Adrenal gland (tissue), 12 donors: ENCODE results near the gene VAT1. TPM values are rescaled to one million over a fixed set of nuclear protein-coding genes. Genes with fewer than 3 reads are reported as not detected.

Source experiments
- DNase-seq, 7 donors: peaks; one replicate each; pipeline ENCODE4 v3.0.0-alpha.2; 2019 to 2020
- H3K27ac ChIP-seq, 5 donors: fragments of 200-600 bp; sonication (generic) in 4 of 5; 1 replicate in 3 of 5; 2 replicates in 2 of 5; pipeline versions ENCODE4 v1.5.1 to v1.8.0; 2016 to 2020; ENCODE audit warnings: mild to moderate bottlenecking in 1 of 5
- H3K27me3 ChIP-seq: fragments of 200-600 bp; 2 replicates; pipeline ENCODE4 v1.8.0; 2021
- H3K36me3 ChIP-seq, 2 donors: fragments of 200-600 bp; replicated peaks in 1 of 2; 1 replicate in 1 of 2; 2 replicates in 1 of 2; pipeline versions ENCODE4 v1.5.1 to v1.8.0; 2018 to 2022
- H3K4me1 ChIP-seq, 2 donors: fragments of 200-600 bp; replicated peaks in 1 of 2; 1 replicate in 1 of 2; 2 replicates in 1 of 2; pipeline versions ENCODE4 v1.5.1 to v1.8.0; 2018 to 2021
- H3K4me3 ChIP-seq, 4 donors: fragments of 200-600 bp; sonication (generic) in 3 of 4; one replicate each; pipeline ENCODE4 v1.5.1; 2016 to 2018
- H3K9me3 ChIP-seq, 3 donors: fragments of 200-600 bp; sonication (generic) in 1 of 3; replicated peaks in 1 of 3; 1 replicate in 2 of 3; 2 replicates in 1 of 3; pipeline versions ENCODE4 v1.5.1 to v1.8.0; 2016 to 2021
- POLR2A ChIP-seq, 2 donors: fragments of 450-650 bp; IDR thresholded peaks; one replicate each; pipeline ENCODE4 v1.6.1; 2017; ENCODE audit warnings: antibody characterized with exemption in 2 of 2, mild to moderate bottlenecking in 2 of 2, moderate library complexity in 1 of 2
- WGBS, 4 donors: extraction: QIAGEN DNeasy Blood & Tissue Kit in 2 of 4; methylation state at CpG; one replicate each; pipeline versions ENCODE4 v1.1.5 to v1.1.7; 2013 to 2017; 5-methylcytosine and 5-hydroxymethylcytosine counted together
- intact Hi-C, 2 donors: fragments of 100-400 bp; cut with DNase I; formaldehyde crosslinking; loops; one replicate each; pipeline versions ENCODE4 v1.14.1 to v1.15.0; 2022 to 2023
- polyA plus RNA-seq, 3 donors: library from polyadenylated mRNA; stranded (reverse); fragments of 200-250 nt in 2 of 3; fragments of 350-450 nt in 1 of 3; fragmentation: Illumina TruSeq in 1 of 3; extraction: RNeasy Lipid Tissue Mini Kit (QIAGEN cat#74804) in 1 of 3; gene quantifications; one replicate each; pipeline ENCODE4 v1.2.3, GENCODE V29; 2013 to 2014
- total RNA-seq, 9 donors: library from RNA; depleted of rRNA in 4 of 9; stranded (reverse); fragments of >200 nt in 4 of 9; fragments of 120-200 nt in 1 of 9; fragmentation: NEBNext Ultra II Directional in 1 of 9; extraction: Animal tissue kit (Norgen Biotek cat#: 25700) in 1 of 9; gene quantifications; one replicate each; pipeline versions ENCODE4 v1.1.0 to v1.2.4, GENCODE V29; 2013 to 2023
- TF ChIP-seq, protein P1 (sequence below), 6 experiments: fragments of 450-650 bp in 4 of 6; fragments of 200-600 bp in 2 of 6; sonication (generic) in 1 of 6; IDR thresholded peaks; 1 replicate in 5 of 6; 2 replicates in 1 of 6; pipeline versions ENCODE4 v1.5.1 to v1.8.0; 2016 to 2021; ENCODE audit warnings: antibody characterized with exemption in 6 of 6, mild to moderate bottlenecking in 2 of 6, moderate library complexity in 1 of 6
- donor health status: healthy with polysubstance abuse.
- donor health status: Bipolar disorder and iron deficiency.
- donor health status: DM: yes; HTN: yes; CAD: no.
- donor health status: DM: no; HTN: no; CAD: no.
- donor health status: DM: no; HTN: no; CAD: no.
- donor health status: DM: yes; HTN: yes; CAD: no.

The VAT1 gene
- total and polyA plus RNA-seq, 12 donors, result 177 to 744 (median 442) TPM

DNA sequence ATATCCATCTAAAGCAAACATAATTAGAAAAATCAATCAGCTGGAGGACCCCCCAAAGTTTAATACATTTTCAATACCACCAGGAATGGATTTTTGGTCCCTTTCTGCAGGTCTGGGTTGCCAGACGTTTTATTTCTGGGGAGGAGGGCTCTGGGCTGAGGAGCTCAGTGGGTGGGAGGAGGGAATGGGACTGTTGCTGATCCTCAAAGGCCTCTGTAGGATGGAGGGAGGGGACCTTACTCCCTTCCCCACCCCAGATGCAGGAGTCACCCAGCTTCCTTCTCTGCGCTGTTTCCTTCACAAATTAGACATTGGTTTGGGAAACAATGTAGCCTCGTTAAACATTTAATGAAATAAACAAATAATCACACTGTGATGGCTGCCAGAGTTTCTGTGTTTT is 9.5 kb upstream of the VAT1 start:
- H3K27ac ChIP-seq, result no peak overlapping the region
- no peaks in the 10 kb centered on the region for H3K27me3 ChIP-seq
- DNase-seq, result no peak
- no peak overlapping the region for H3K4me3 ChIP-seq
- no peaks in the 10 kb centered on the region for H3K4me1 ChIP-seq
- WGBS, 4 donors, result 84 to 96% (median 89%) methylated on average over 3 of the region's 3 CpGs
- no peaks in the 10 kb centered on the region for H3K9me3 ChIP-seq
- intact Hi-C loops, result no loop called here
- no peaks in the 10 kb centered on the region for H3K36me3 ChIP-seq
- TF ChIP-seq, protein P1, sequence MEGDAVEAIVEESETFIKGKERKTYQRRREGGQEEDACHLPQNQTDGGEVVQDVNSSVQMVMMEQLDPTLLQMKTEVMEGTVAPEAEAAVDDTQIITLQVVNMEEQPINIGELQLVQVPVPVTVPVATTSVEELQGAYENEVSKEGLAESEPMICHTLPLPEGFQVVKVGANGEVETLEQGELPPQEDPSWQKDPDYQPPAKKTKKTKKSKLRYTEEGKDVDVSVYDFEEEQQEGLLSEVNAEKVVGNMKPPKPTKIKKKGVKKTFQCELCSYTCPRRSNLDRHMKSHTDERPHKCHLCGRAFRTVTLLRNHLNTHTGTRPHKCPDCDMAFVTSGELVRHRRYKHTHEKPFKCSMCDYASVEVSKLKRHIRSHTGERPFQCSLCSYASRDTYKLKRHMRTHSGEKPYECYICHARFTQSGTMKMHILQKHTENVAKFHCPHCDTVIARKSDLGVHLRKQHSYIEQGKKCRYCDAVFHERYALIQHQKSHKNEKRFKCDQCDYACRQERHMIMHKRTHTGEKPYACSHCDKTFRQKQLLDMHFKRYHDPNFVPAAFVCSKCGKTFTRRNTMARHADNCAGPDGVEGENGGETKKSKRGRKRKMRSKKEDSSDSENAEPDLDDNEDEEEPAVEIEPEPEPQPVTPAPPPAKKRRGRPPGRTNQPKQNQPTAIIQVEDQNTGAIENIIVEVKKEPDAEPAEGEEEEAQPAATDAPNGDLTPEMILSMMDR (IDR thresholded peaks at IDR 0.05), result no peak
- TF ChIP-seq POLR2A (IDR thresholded peaks at IDR 0.05), result no peak

DNA sequence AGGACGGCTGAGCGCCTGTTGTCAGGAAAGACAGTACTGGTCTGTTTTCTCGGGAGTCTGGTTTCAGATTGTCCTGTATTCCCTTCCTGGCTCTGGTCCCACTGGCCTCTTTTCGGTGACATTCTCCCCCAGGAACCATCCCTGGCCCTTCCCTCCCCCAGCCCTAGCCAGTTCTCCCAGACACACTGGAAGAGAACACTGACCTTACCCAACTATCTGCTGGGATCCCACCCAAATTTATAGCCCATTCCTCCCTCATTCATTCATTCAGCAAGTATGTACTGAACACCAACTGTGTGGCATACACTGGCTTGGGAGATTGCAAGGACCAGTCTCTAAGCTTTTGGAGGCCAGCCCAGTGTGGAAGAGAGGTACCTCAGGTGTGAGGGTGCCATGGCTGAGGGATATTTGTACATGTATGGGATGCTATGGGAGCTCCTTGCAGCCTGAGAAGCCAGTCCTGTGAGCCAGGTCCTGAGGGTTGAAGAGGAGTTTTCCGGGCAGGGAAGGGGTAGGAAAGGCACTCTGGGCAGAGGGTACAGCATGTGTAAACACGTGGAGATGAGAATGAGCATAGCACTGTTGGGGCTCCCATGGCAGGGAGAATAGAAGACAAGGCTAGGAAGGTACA is 8.1 kb upstream of the VAT1 start:
- no peak overlapping the region for H3K4me3 ChIP-seq
- no peaks in the 10 kb centered on the region for H3K27me3 ChIP-seq
- H3K4me1 ChIP-seq, result no peaks in the 10 kb centered on the region
- DNase-seq, result no peak
- peak overlapping the region in 1 of 5 donors; percentile 18 for H3K27ac ChIP-seq
- intact Hi-C loops, result no loop called here
- H3K9me3 ChIP-seq, result no peaks in the 10 kb centered on the region
- WGBS, 4 donors, result 63 to 69% (median 67%) methylated on average over 5 to 6 of the region's 6 CpGs
- H3K36me3 ChIP-seq, result no peaks in the 10 kb centered on the region
- TF ChIP-seq, protein P1 (IDR thresholded peaks at IDR 0.05), result no peak
- no peak for TF ChIP-seq POLR2A (IDR thresholded peaks at IDR 0.05)

DNA sequence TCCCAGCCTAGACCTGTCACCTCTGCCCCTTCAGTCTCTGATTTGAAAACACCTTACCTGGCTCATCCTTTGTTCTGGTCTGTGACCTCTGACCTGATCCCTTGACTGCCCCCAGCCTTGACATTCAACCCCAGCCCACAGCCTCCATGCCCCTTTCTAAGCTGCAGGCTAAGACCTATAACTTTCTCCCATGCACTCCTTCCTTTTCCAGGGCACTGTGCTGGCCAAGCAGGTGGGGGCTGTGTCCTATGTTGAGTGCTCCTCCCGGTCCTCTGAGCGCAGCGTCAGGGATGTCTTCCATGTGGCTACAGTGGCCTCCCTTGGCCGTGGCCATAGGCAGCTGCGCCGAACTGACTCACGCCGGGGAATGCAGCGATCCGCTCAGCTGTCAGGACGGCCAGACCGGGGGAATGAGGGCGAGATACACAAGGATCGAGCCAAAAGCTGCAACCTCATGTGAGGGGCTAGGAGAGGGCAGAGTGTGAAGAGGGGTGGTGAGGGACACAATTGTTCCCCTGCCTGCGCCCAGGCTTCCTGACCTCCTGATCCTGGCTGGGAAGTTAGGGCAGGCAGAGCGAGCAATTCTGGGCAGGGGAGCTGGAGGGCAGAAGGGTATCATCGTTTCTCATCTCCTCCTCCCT is 6.2 kb upstream of the VAT1 start:
- no peak overlapping the region for H3K4me3 ChIP-seq
- 77 to 89% (median 84%) methylated on average over 17 of the region's 17 CpGs for WGBS, 4 donors
- H3K27ac ChIP-seq, result no peak overlapping the region
- H3K9me3 ChIP-seq, result no peaks in the 10 kb centered on the region
- no peaks in the 10 kb centered on the region for H3K27me3 ChIP-seq
- H3K36me3 ChIP-seq, result no peaks in the 10 kb centered on the region
- intact Hi-C loops, result loop anchor here (10.0 kb wide), 2 partner anchors 56 to 286 kb away; no protein-coding TSS in a partner anchor
- no peak for DNase-seq
- TF ChIP-seq POLR2A (IDR thresholded peaks at IDR 0.05), result no peak
- TF ChIP-seq, protein P1 (IDR thresholded peaks at IDR 0.05), result no peak
- peaks cover 0 to 6% of the 10 kb centered on the region in 2 donors for H3K4me1 ChIP-seq

DNA sequence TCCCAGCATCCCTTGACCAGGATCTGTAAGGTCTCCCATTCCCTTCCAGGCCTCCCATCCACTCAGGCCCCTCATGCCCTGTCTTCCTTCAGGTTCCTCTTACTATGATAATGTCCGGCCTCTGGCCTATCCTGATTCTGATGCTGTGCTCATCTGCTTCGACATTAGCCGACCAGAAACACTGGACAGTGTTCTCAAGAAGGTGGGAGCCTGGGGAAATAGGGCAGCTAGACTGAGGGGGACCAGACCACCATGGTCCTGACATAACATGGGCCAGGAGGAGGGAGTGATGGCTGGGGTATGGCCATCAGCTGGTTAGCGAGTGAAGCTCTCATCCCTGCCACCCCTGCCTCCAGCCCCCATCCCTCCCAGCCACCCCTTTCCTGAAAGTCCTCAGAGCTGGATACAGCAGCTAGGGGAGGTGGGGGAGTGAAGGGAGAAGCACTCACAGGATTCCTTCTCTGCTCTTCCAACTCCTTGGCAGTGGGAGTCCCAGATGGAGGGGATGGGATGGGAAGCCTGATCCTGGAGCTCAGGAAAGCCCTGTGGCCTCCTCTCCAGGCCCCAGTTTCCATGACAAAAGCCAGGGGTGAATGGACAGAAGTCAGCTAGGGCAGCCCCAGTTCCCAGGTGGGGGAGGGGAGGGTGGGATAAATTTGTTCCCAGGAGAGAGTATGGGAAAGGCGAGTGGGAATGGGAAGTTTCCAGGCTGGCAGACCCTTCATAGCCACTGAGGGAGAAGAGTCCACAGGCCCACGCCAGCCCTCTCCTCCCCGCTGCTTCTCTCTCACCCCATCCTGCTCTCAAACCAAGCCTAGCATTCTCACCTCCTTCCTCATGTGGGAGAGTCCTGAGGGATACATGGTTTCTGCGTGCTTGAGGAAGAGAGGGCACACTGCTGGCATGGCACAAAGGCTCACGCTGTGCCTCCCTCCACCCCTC is 5.2 kb upstream of the VAT1 start:
- TF ChIP-seq, protein P1 (IDR thresholded peaks at IDR 0.05), result no peak
- TF ChIP-seq POLR2A (IDR thresholded peaks at IDR 0.05), result no peak
- DNase-seq, result peak in 1 of 7 donors; percentile 16

More for the DNA sequence above, 5.2 kb upstream of the VAT1 start:
- Histone ChIP-seq H3K27ac (no peak overlapping the region), H3K36me3 (no peaks in the 10 kb centered on the region), H3K4me1 (peaks cover 0 to 10% of the 10 kb centered on the region in 2 donors), H3K4me3 (no peak overlapping the region), H3K27me3 (no peaks in the 10 kb centered on the region), H3K9me3 (no peaks in the 10 kb centered on the region)
- intact Hi-C loops, result loop anchor here (10.0 kb wide), 2 partner anchors 57 to 287 kb away; no protein-coding TSS in a partner anchor
- WGBS, 4 donors, result 80 to 89% (median 84%) methylated on average over 8 to 9 of the region's 9 CpGs
